GM18870 (cell line): Measurements from ENCODE around the gene PDE9A.

ENCODE experiments used
- ATAC-seq: cut with Tn5 transposase; IDR thresholded peaks from one replicate; pipeline ENCODE4 v1.9.1; 2021; ENCODE audit warnings: moderate library complexity; ENCODE audit not compliant: unreplicated experiment

Gene PDE9A

DNA sequence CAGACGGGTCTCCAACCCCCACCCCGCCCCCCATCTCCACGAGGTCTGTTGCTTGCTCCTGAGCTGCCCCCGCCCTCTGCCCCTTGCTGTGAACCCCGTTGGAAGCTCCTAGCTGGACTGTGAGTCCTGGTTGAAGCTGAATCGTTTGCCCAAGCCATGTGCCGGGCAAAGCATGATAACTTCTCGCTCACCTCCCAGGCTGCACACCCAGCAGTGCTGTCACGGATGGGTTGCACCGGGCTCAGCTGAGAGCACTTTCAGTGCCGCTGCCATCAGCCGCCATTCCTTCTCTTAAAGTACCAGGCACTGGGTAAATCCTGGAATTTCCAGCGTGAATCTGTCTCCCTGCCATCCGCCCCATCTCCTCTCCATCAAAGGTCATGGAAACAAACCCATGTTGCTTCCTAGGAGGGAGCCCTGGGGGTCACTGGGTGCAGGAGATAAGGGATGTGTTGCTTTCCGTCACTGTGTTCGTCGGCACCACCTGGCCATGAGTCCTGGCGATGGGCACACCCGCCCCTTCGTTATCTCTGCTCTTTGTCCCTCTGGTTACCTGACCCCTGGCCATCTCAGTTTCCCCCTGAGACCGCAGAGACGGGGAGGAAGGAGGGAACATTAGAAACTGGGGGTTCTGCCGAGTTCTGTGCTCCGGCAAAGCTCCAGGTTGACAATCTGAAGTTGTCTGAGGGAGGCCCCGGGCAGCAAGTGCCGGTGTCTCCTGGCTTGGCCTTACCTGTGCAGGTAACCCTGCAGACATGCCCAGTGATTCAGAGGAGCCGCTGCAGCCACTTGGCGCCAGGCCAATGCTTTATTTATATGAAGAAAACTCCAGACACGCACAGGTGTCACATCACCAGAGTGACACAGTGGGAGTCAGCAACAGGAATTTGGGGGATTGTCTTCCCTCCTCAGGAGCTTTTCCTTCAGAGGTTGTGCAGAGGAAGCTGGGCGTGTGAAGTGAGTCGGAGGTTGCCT lies 2.7 kb downstream of the PDE9A start:
- no peak for ATAC-seq

GRCh38 chr21:42656872-42657271 lies 3.5 kb downstream of the PDE9A start:
- no peak for ATAC-seq

GRCh38 chr21:42657676-42658319 lies 4.4 kb downstream of the PDE9A start:
- no peak for ATAC-seq

DNA sequence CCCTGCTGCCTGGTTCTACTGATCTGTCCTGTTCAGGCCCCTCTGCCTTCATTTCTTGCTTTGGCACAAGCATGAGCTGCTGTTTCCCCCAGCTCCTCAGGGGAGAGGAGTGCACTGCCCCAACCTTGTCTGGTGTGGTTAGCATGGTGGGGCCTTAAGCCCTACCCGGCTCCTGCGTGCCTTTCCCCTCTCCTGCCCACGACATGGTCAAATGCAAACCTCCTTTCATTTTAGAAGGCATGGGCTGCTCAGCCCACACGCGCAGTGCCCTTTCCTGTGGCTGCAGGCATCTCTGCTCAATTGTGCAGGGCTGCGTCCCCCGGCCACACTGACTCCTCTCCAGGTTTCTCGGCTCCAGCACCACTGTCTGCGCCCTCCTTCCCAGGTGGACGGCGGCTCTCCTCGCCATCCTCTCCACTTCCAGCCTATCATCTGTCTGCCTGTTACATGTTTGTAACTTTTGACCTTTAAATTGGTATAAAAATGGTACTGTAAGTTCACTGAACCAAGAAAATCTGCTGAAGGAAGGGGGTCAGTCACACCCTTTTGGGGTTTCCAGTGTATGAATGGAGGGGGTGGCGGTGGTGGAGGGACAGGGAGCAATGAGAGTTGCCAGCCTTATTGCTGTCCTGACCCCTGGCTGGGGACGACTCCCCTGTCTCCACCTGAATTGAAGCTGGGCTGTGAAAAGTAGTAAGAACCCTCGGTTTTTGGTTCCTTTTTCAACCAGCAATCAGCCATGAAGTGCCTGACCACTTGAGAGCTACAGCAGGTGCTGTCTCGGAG lies 5.1 kb downstream of the PDE9A start:
- no peak for ATAC-seq

DNA sequence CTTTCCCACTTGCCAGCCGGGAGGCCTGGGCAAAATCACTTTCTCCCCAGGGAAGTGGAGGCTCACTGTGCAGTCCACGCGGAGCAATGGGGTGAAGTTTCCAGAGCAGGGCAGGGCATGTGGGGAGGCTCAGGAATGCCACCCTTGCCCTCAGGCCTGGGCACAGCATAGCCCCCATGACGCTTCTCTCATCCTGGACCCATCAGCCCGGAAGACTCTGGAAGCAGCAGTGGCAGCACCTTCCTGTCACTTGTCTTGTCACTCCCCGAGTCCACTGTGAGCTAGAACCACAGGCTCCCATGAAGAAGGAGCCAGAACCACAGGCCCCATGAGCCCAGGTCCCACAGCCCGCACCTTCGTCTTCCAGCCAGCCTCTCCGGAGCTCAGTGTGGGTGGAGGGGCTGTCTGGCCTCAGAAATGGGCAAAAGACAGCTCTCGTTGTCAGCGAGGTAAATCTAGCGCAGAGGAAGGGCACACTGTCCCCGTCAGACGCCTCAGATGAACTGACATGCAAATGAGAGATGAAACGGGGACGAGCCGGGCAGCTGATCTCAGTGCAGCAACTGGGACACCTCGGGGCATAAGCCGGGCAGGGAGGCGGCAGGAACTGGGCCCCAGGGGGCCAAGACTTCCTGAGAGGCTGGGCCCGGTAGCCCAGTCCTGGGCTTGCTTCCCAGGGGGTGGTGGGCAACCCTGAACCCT lies 6.1 kb downstream of the PDE9A start:
- no peak for ATAC-seq

- no peak for ATAC-seq
Measured at GRCh38 chr21:42660118-42660470, 6.7 kb downstream of the PDE9A start.

- no peak for ATAC-seq
Measured at GRCh38 chr21:42661688-42662429, 8.4 kb downstream of the PDE9A start.

DNA sequence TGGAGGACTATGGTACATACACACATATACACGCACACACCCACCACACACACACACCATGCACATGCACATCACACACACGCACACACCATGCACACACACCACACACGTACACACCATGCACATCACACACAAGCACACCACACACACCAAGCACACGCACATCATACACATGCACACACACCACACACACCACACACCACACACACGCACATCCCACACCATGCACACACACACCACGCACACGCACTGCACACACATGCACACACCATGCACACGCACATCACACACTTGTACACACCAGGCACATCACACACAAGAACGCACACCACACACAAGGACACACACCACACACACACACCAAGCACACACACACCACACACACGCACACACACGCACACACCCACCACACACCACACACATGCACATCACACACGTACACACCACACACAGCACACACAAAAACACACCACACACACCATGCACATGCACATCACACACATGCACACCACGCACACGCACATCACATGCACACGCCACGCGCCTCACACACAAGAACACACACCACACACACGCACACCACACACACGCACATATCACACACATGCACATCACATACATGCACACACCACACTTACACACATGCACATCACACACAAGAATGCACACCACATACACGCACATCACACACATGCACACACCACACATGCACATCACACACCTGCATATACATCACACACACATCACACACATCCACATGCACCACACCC lies 9.2 kb downstream of the PDE9A start:
- ATAC-seq = no peak

GRCh38 chr21:42663200-42663750 lies 9.9 kb downstream of the PDE9A start:
- ATAC-seq = no peak

DNA sequence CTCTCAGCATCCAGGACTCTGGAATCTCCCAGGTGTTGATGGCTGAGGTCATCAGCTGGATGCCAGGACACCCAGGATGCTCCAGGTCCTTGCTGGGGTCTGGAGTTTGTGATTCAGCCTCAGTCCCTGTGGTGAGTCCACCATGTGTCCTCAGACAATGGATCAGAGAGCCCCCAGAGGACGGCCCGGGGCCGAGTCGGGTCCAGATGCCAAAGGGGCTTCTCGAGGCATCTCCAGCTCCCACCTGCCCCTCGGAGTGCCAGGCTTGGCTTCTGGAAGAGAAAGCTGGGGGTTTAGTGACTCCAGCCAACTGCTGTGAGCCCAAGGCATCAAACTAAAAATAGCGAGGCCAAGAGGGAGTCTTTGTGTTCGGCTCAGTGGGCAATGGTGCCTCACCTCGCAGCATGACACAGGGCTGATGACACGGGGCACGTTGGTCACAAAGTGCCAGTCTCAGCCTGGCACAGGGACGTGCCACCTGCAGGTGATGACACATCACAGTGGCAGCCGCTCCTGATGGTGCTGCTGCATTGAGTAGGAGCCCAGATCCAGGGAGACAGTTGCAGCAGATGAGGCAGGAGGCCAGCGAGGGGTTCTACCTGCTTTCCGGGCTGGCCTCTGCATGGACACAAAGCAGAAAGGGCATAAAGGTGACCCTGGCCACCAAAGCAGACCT lies 10.6 kb downstream of the PDE9A start:
- no peak for ATAC-seq

DNA sequence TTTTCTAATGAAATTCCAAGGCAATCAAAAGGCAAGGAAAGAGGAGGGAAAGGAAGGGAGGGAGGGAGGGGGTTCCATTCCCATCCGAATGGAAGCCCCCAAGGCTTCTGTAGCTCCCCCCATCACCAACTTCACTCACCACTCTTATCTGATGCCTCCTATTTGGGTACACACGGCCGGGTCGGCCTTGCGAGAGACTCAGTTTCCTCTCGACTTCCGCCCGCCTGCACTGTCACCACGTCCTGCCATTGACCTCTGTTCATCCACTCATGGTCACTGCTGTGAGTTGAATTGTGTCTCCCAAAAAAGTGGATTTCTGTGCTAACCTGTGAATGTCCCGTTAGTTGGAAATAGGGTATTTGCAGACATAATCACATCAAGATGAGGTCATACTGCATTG lies 11.2 kb downstream of the PDE9A start:
- no peak for ATAC-seq

- no peak for ATAC-seq
Measured at GRCh38 chr21:42665026-42665425, 11.6 kb downstream of the PDE9A start.

- ATAC-seq = no peak
Measured at GRCh38 chr21:42665484-42665883, 12.1 kb downstream of the PDE9A start.

- ATAC-seq = no peak
Measured at GRCh38 chr21:42666023-42666747, 12.8 kb downstream of the PDE9A start.

GRCh38 chr21:42666925-42667324 lies 13.5 kb downstream of the PDE9A start:
- no peak for ATAC-seq

DNA sequence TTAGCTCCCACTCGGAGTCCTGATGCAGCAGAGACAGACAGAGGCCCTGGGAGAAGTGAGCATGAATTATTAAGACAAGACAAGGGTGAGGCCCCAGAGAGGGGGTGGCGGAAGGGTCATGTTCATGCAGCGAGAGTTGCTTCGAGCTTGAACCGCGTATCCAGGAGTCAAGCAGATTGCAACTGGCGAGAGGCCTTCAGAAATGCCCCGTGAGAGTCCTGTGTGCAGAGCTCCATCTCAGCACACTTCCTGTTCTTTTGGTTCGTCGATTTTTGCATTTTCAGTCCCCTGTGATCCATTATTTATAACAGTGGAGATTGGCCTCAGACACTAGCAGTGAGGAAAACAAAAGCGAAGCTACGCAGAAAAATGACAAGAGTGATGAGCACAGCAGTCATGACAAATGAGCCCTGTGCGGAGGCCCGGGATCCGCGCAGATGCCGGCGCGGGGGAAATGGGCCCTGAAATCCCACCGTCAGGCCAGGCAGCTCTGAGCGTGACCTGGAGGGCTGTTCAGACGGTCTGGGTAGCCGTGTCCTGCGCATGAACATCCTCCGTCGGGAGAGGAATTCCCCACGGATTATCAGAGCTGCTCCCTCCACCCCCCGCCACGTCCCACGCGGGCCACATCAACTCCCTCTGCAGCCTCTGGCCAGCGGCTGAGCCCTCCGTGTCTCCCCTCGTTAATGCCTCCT lies 15.0 kb downstream of the PDE9A start:
- no peak for ATAC-seq

GRCh38 chr21:42669041-42669440 lies 15.6 kb downstream of the PDE9A start:
- no peak for ATAC-seq
